GM21423 (cell line): ENCODE results near the gene IL31RA.

Experiments used
- ATAC-seq: cut with Tn5 transposase; IDR thresholded peaks from one replicate; pipeline ENCODE4 v1.9.1; 2021; ENCODE audit warnings: mild to moderate bottlenecking, moderate library complexity; ENCODE audit not compliant: unreplicated experiment

Gene IL31RA

DNA sequence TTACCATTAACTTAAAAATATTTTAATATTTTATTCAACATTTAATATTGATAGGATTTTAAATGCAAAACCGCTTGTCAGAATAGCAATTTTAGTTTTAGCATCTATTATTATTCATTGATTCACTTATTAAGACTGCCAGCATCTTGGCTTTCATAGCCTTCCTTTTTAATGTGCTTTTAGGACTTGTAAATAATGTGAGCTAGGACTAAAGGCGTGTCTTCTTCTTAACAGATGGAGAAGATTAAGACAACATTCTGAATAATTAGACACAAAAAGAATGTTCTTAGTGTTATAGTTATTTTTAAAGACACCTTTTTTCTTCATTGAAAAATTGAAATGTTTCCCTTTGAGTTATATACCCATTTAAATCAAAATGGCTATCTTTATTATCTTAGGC is 6.9 kb downstream of the IL31RA start:
- no peak for ATAC-seq

- ATAC-seq = no peak
Measured at GRCh38 chr5:55860288-55860687, 9.1 kb downstream of the IL31RA start.

DNA sequence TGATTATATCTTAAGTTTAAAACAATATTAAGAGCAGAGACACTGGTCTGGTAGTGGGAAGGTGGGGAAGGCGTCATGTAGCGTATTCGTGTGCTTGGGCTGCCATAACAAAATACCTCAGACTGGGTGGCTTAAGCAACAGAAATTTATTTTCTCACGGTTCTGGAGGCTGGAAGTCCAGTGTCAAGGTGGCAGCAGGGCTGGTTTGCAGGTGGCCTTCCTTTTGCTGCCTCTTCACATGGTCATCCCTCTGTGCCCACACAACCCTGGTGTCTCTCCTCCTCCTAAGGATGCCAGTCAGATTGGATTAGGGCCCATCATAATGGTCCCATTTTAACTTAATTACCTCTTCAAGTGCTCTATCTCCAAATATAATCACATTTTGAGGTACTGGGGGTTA is 9.6 kb downstream of the IL31RA start:
- ATAC-seq = no peak

DNA sequence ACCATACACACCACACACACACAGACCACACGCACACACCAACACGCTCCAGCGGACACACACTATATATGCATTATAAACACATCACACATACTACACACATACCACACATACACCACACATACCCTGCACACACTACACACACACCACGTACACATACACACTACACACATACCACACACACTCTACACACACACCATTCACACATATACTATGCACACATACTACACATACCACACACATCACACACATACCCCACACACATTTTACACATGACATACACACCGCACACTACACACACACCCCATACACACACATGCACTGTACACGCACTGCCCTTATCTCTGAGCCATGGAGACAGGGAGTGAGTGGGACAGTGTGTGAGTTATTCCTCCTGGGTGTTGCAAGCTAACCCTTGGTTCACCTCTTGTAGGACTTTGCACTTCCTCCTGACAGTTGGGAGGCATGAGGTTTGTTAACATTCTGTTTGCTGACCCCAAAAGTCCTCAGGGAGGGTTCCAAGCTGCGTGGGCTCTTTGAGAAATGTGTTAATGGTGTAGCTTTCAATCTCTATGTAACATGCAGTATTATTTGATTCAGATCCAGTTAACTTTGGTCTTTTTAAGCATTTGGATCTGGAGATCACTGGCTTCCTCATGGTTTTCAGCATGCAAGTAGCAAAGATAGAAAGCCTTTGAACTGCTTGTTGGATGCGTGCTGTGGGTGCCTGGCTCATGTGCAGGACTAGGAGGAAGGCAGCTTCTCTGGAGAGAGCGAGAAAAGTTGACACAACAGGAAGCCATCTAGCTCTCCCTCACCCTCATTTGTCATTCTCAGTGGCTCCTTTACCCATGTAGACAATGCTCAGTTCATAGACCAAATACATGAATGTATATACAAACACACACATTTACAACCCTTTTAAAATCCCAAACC is 13.7 kb downstream of the IL31RA start:
- ATAC-seq = no peak

- no peak for ATAC-seq
Measured at GRCh38 chr5:55865831-55866230, 14.7 kb downstream of the IL31RA start.

DNA sequence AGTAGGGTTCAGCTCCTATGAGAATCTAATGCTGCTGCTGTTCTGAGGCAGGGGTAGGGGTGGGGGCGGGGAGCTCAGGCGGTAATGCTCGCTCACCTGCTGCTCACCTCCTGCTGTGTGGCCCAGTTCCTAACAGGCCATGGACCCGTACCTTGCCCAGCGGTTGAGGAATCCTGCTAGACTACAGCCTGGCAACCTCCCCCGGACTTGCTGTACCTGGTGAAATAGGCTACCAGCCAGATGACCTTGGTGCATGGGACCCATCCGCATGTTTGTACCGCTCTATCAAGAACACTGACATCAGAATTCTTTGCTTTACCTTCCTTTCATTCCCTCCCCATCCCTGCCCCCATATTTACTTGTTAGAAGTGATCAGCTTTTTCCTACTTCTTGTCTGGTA is 15.3 kb downstream of the IL31RA start:
- no peak for ATAC-seq

- no peak for ATAC-seq
Measured at GRCh38 chr5:55866934-55867333, 15.8 kb downstream of the IL31RA start.

DNA sequence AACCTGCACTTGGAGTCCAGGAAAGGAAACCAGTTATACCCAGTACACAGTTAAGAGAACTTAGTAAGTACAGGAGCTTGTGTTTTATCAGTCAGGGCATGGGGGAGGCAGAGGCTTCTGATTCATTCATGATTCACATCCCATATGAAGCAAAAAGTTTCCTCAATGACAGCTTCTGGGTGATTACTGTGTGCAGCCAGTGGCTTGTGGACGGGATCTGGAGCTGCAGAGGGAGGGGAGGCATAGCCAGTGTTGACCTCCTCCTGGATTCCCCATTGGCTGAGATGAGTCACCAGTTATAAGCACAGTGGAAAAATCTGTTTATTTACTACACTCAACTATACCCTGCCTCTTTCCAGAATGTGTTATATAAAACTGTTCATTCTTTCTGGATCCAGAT is 17.7 kb downstream of the IL31RA start:
- no peak for ATAC-seq

DNA sequence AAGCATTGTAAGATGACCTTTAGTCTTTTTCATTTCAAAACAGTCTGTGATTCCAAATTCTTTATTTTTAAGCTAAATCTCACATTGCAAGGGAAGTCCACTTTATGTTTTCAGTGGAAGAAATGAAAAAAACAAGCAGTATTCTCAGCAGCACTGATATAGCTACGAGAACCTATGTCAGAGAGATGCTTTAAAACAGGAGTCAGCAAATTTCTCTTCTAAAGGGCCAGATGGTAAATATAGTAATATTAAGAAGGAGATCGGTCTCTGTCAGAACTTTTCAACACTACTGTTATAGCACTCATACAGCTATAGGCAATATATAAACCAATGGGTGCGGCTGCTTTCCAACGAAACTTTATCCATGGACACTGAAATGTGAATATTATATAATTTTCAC is 18.7 kb downstream of the IL31RA start:
- no peak for ATAC-seq

DNA sequence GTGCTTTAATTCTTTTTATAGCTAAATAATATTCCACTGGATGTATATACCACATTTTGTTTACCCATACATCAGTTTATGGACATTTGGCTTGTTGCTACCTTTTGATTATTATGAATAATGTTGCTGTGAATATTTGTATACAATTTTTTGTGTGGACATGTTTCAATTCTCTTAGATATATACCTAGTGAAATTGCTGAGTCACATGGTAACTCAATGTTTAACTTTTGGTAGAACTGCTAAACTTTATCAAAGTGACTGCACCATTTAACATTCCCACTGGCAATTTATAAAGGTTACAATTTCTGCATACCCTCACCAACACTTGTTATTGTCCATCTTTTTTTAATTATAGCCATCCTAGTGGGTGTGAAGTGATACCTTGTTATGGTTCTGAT is 22.1 kb downstream of the IL31RA start:
- no peak for ATAC-seq

DNA sequence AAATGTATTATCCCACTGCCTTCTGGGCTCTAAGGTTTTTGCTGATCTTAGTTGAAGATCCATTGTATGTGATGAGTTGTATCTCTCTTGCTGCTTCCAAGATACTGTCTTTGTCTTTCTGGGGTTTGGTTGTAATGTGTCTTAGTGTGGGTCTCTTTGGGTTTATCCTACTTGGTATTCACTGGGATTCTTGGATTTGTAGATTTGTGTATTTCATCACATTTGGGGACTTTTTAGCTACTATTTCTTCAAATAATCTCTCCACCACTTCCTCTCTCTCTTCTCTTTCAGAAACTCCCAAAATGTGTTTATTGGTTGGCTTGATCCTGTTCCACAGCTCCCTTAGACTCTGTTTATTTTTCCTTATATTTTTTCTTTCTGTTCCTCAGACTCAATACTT is 26.5 kb downstream of the IL31RA start:
- ATAC-seq = no peak

- no peak for ATAC-seq
Measured at GRCh38 chr5:55880453-55880852, 29.3 kb downstream of the IL31RA start.

- ATAC-seq = no peak
Measured at GRCh38 chr5:55885359-55885758, 34.2 kb downstream of the IL31RA start.

- ATAC-seq = no peak
Measured at GRCh38 chr5:55888205-55888604, 37.0 kb downstream of the IL31RA start.

DNA sequence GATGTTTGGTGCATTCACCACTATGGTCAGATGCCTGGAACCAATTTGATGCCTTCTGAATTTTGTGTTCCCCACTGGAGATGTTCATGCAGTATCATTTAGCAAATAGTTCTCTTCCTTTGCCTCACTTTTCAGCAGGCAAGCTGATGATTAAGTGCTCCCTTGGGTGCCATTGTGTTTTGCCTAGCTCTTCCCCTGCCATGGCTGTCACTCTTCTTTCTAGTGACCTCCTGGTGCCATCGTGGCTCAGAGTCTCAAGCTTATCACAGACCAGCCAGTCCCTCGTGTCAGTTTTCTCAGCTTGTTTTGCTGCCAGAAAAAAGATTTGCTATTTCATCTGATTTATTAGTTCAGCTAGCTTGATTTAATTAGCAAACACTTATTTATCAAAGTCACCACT is 41.3 kb downstream of the IL31RA start:
- ATAC-seq = no peak

- ATAC-seq = no peak
Measured at GRCh38 chr5:55894135-55894534, 43.0 kb downstream of the IL31RA start.

GRCh38 chr5:55895346-55895745 is 44.2 kb downstream of the IL31RA start:
- ATAC-seq = no peak

- no peak for ATAC-seq
Measured at GRCh38 chr5:55896238-55896637, 45.1 kb downstream of the IL31RA start.

- ATAC-seq = no peak
Measured at GRCh38 chr5:55896663-55897062, 45.5 kb downstream of the IL31RA start.

DNA sequence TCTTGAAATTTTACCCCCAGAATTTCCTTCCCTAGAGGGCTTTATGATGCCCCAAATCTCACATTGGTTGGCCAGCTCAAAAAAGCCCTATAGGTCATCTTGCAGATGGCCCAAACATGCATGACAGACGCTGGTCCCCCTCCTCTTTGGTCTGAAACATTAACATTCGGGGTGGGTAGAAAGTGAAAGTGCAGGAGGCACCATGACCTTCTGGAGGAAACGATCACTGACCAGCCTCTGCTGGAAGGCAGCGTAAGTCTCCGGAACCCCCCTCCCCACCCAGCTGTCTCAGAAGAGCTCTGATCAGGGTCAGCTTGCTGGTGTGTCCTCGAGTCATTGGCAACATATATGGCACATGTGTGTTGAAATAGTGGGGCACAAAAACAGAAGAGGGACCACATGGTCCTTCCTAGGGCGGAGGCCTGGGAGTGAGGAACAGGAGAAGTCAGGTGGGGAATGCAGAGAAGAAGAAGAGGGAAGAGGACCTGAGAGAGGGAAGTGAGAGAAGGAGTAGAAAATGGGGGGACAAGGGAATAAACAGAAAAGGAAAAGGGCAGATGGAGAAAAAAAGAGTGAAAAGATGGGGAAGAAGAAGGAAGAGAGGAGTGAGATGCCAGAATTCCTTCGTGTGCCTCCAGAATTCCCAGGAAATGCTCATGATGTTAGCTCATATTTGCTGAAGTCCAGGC is 46.2 kb downstream of the IL31RA start:
- ATAC-seq = no peak

- no peak for ATAC-seq
Measured at GRCh38 chr5:55897905-55898304, 46.7 kb downstream of the IL31RA start.

- no peak for ATAC-seq
Measured at GRCh38 chr5:55899344-55899743, 48.2 kb downstream of the IL31RA start.
